KG1 (cell line): ENCODE data around the gene ZFAND2A.
"Not testable (repeated sequence)": the region's sequence is repeated elsewhere in the genome, so short reads cannot be mapped to it uniquely, and the experiment has no call there.

ENCODE experiments used
- DNase-seq: peaks from one replicate; lab custom pipeline; 2025; lab: John Stamatoyannopoulos, UW

ZFAND2A gene

GRCh38 chr7:1151653-1152425, 8.2 kb downstream of the ZFAND2A start:
- no peak for DNase-seq

- no peak for DNase-seq
Observed at GRCh38 chr7:1151156-1151555, 8.8 kb downstream of the ZFAND2A start.

- no peak for DNase-seq
Observed at GRCh38 chr7:1150400-1151002, 9.5 kb downstream of the ZFAND2A start.

- no peak for DNase-seq
Observed at GRCh38 chr7:1149351-1149794, 10.6 kb downstream of the ZFAND2A start.

- DNase-seq = not testable (repeated sequence)
Observed at GRCh38 chr7:1147873-1148272, 12.1 kb downstream of the ZFAND2A start.

GRCh38 chr7:1144269-1144771, 15.7 kb downstream of the ZFAND2A start:
- no peak for DNase-seq

- not testable (repeated sequence) for DNase-seq
Observed at GRCh38 chr7:1143031-1143430, 17.0 kb downstream of the ZFAND2A start.

GRCh38 chr7:1142051-1142635, 17.9 kb downstream of the ZFAND2A start:
- no peak for DNase-seq

- DNase-seq = no peak
Observed at GRCh38 chr7:1141651-1142050, 18.3 kb downstream of the ZFAND2A start.

GRCh38 chr7:1140476-1141104, 19.4 kb downstream of the ZFAND2A start:
- no peak for DNase-seq

- no peak for DNase-seq
Observed at GRCh38 chr7:1137517-1138167, 22.4 kb downstream of the ZFAND2A start.

GRCh38 chr7:1136841-1137516, 23.0 kb downstream of the ZFAND2A start:
- no peak for DNase-seq

- DNase-seq = no peak
Observed at GRCh38 chr7:1134951-1135350, 25.0 kb downstream of the ZFAND2A start.

GRCh38 chr7:1131471-1132265, 28.3 kb downstream of the ZFAND2A start:
- DNase-seq = no peak

- DNase-seq = no peak
Observed at GRCh38 chr7:1130021-1130990, 29.7 kb downstream of the ZFAND2A start.

GRCh38 chr7:1129431-1129830, 30.6 kb downstream of the ZFAND2A start:
- no peak for DNase-seq

GRCh38 chr7:1127001-1127400, 33.0 kb downstream of the ZFAND2A start:
- no peak for DNase-seq

GRCh38 chr7:1125603-1125969, 34.4 kb downstream of the ZFAND2A start:
- DNase-seq = no peak

- DNase-seq = no peak
Observed at GRCh38 chr7:1124816-1125602, 35.0 kb downstream of the ZFAND2A start.
